DND-41 (cell line): ENCODE measurements around the gene SGTA.

Source experiments
- ATAC-seq: fragments of 200-7000 bp; cut with Tn5 transposase; 3 replicates; pipeline ENCODE4 v1.9.1; 2021; ENCODE audit warnings: low read depth; ENCODE audit not compliant: insufficient read depth
- DNase-seq: peaks from one replicate; pipeline ENCODE4 v3.0.0-alpha.2; 2020
- H2AFZ ChIP-seq: 2 replicates; pipeline ENCODE4 v1.6.0; 2012; ENCODE audit warnings: low read depth, low read length
- H3K27ac ChIP-seq: 2 replicates; pipeline ENCODE4 v1.5.1; 2012; ENCODE audit warnings: low read length, inconsistent platforms
- H3K27me3 ChIP-seq: fragments of 200-600 bp; sonication (generic); 2 replicates; pipeline ENCODE4 v1.6.0; 2012; ENCODE audit warnings: low read length, mild to moderate bottlenecking, inconsistent platforms; ENCODE audit not compliant: insufficient read depth, poor library complexity
- H3K36me3 ChIP-seq: 2 replicates; pipeline ENCODE4 v1.5.1; 2012; ENCODE audit warnings: low read length, inconsistent platforms; ENCODE audit not compliant: insufficient read depth
- H3K4me1 ChIP-seq: 2 replicates; pipeline ENCODE4 v1.5.1; 2012; ENCODE audit warnings: mild to moderate bottlenecking, low read length; ENCODE audit not compliant: insufficient read depth
- H3K4me2 ChIP-seq: 2 replicates; pipeline ENCODE4 v1.6.0; 2012; ENCODE audit warnings: mild to moderate bottlenecking, moderate library complexity, low read length, inconsistent platforms; ENCODE audit not compliant: insufficient read depth
- H3K4me3 ChIP-seq, 2 experiments: fragments of 200-600 bp in 1 of 2; shearing (Covaris generic) in 1 of 2; 2 replicates each; pipeline ENCODE4 v1.5.1; 2012 to 2016; ENCODE audit warnings: inconsistent platforms in 2 of 2, low read length in 2 of 2, mild to moderate bottlenecking in 2 of 2, low read depth in 1 of 2, moderate library complexity in 1 of 2
- H3K79me2 ChIP-seq: 2 replicates; pipeline ENCODE4 v1.6.0; 2012; ENCODE audit warnings: low read length, inconsistent platforms; ENCODE audit not compliant: insufficient read depth
- H3K9ac ChIP-seq: 2 replicates; pipeline ENCODE4 v1.6.0; 2012; ENCODE audit warnings: low read depth, mild to moderate bottlenecking, inconsistent platforms, low read length, moderate library complexity
- H3K9me3 ChIP-seq: 2 replicates; pipeline ENCODE4 v1.5.1; 2012; ENCODE audit warnings: low read length, moderate library complexity, mild to moderate bottlenecking, inconsistent platforms; ENCODE audit not compliant: insufficient read depth, severe bottlenecking
- H4K20me1 ChIP-seq: 2 replicates; pipeline ENCODE4 v1.6.0; 2012; ENCODE audit warnings: low read length; ENCODE audit not compliant: insufficient read depth
- CTCF ChIP-seq: IDR thresholded peaks from 2 replicates; pipeline ENCODE4 v1.5.1; 2012; ENCODE audit warnings: borderline replicate concordance, low read length, moderate library complexity, mild to moderate bottlenecking; ENCODE audit not compliant: poor library complexity, severe bottlenecking; ENCODE audit errors: extremely low read depth
- EZH2 ChIP-seq: IDR thresholded peaks from 3 replicates; pipeline ENCODE4 v1.6.1; 2012; ENCODE audit warnings: borderline replicate concordance, low read depth, mild to moderate bottlenecking, moderate library complexity, low read length, inconsistent platforms; ENCODE audit not compliant: severe bottlenecking

The SGTA gene

GRCh38 chr19:2799273-2800020 is 16.4 kb upstream of the SGTA start:
- H3K9me3 ChIP-seq: no peaks in the 10 kb centered on the region
- no peaks in the 10 kb centered on the region for H3K27me3 ChIP-seq
- peaks cover 93% of the 10 kb centered on the region for H3K36me3 ChIP-seq
- no peak overlapping the region for H3K9ac ChIP-seq
- no peak for DNase-seq
- peaks cover 30% of the 10 kb centered on the region for H4K20me1 ChIP-seq
- no peaks in the 10 kb centered on the region for H3K4me1 ChIP-seq
- no peak overlapping the region for H3K4me3 ChIP-seq
- H3K79me2 ChIP-seq: peaks cover 8% of the 10 kb centered on the region; the same call in 1 of the 2 replicates
- ATAC-seq: no peak
- no peak overlapping the region for H2AFZ ChIP-seq
- TF ChIP-seq EZH2: no peak
- TF ChIP-seq CTCF: no peak
- no peak overlapping the region for H3K27ac ChIP-seq
- H3K4me2 ChIP-seq: no peak overlapping the region

- peaks cover 93% of the 10 kb centered on the region for H3K36me3 ChIP-seq
- no peak for DNase-seq
These were observed 15.7 kb upstream of the SGTA start for GRCh38 chr19:2798733-2799132.

GRCh38 chr19:2798158-2798685 is 15.1 kb upstream of the SGTA start:
- Histone ChIP-seq H3K36me3 (peaks cover 93% of the 10 kb centered on the region), H3K9ac (no peak overlapping the region)
- no peak for DNase-seq

More at GRCh38 chr19:2798733-2799132, 15.7 kb upstream of the SGTA start:
- no peak overlapping the region for H2AFZ ChIP-seq
- H3K4me3 ChIP-seq: no peak overlapping the region
- H3K9me3 ChIP-seq: no peaks in the 10 kb centered on the region
- H3K4me2 ChIP-seq: no peak overlapping the region
- H3K27ac ChIP-seq: no peak overlapping the region
- no peak overlapping the region for H3K9ac ChIP-seq
- H3K27me3 ChIP-seq: no peaks in the 10 kb centered on the region
- TF ChIP-seq CTCF: no peak
- H3K4me1 ChIP-seq: no peaks in the 10 kb centered on the region
- peaks cover 8% of the 10 kb centered on the region; the same call in 1 of the 2 replicates for H3K79me2 ChIP-seq
- peaks cover 33% of the 10 kb centered on the region for H4K20me1 ChIP-seq
- ATAC-seq: no peak

More at GRCh38 chr19:2798158-2798685, 15.1 kb upstream of the SGTA start:
- no peak for ATAC-seq
- no peak overlapping the region for H2AFZ ChIP-seq
- peaks cover 8% of the 10 kb centered on the region; the same call in 1 of the 2 replicates for H3K79me2 ChIP-seq
- no peak overlapping the region for H3K4me3 ChIP-seq
- TF ChIP-seq EZH2 (no peak), CTCF (no peak)
- no peaks in the 10 kb centered on the region for H3K4me1 ChIP-seq
- no peaks in the 10 kb centered on the region for H3K27me3 ChIP-seq
- H3K4me2 ChIP-seq: no peak overlapping the region
- H3K9me3 ChIP-seq: no peaks in the 10 kb centered on the region
- no peak overlapping the region for H3K27ac ChIP-seq
- peaks cover 28% of the 10 kb centered on the region for H4K20me1 ChIP-seq
